Prostate gland (tissue), 2 donors: Measurements from ENCODE around the gene PCID2. TPM values are rescaled to one million over a fixed set of nuclear protein-coding genes. Genes with fewer than 3 reads are reported as not detected.
A peak's percentile ranks its signal among the peaks of the same experiment; 100 is the strongest.
"Not testable (repeated sequence)": the region's sequence is repeated elsewhere in the genome, so short reads cannot be mapped to it uniquely, and the experiment has no call there.

Experiments
- DNase-seq: peaks from one replicate; pipeline ENCODE4 v3.0.0-alpha.2; 2019; ENCODE audit warnings: low spot score
- H3K27ac ChIP-seq, 2 donors: fragments of 200-600 bp; sonication (generic); 2 replicates each; pipeline ENCODE4 v1.5.1; 2017 to 2019
- H3K27me3 ChIP-seq: fragments of 200-600 bp; sonication (generic); replicated peaks from 2 replicates; pipeline ENCODE4 v1.5.1; 2019; ENCODE audit not compliant: insufficient read depth
- H3K36me3 ChIP-seq, 2 donors: fragments of 200-600 bp; sonication (generic); 1 replicate in 1 of 2; 2 replicates in 1 of 2; pipeline versions ENCODE4 v1.5.1 to v1.8.1; 2017 to 2019
- H3K4me1 ChIP-seq: fragments of 200-600 bp; sonication (generic); replicated peaks from 2 replicates; pipeline ENCODE4 v1.5.1; 2019
- H3K4me3 ChIP-seq, 2 donors: fragments of 200-600 bp; sonication (generic); 2 replicates each; pipeline ENCODE4 v1.5.1; 2017 to 2019
- H3K9me3 ChIP-seq: fragments of 200-600 bp; sonication (generic); 2 replicates; pipeline ENCODE4 v1.5.1; 2017
- POLR2A ChIP-seq: fragments of 450-650 bp; IDR thresholded peaks from one replicate; pipeline ENCODE4 v1.6.1; 2016; ENCODE audit warnings: antibody characterized with exemption, mild to moderate bottlenecking
- POLR2AphosphoS5 ChIP-seq: sonication (generic); formaldehyde crosslinking; IDR thresholded peaks from one replicate; pipeline ENCODE4 v1.6.1; 2017; ENCODE audit warnings: antibody characterized with exemption
- WGBS: methylation state at CpG from one replicate; pipeline ENCODE4 v1.1.5; 2018; 5-methylcytosine and 5-hydroxymethylcytosine counted together
- intact Hi-C: fragments of 100-400 bp; cut with DNase I; formaldehyde crosslinking; loops from one replicate; pipeline ENCODE4 v1.14.2; 2022
- total RNA-seq, 2 donors: library from RNA; depleted of rRNA; stranded (reverse); fragments of >200 nt; gene quantifications; one replicate each; pipeline ENCODE4 v1.1.0, GENCODE V29; 2016
- TF ChIP-seq, protein P1 (sequence below), 4 experiments: fragments of 200-600 bp in 2 of 4; fragments of 450-650 bp in 2 of 4; sonication (generic) in 2 of 4; IDR thresholded peaks; 1 replicate in 3 of 4; 2 replicates in 1 of 4; pipeline ENCODE4 v1.5.1; 2016 to 2019; ENCODE audit warnings: antibody characterized with exemption in 4 of 4, mild to moderate bottlenecking in 2 of 4, moderate library complexity in 2 of 4

The PCID2 gene
- total RNA-seq: 10 to 100 TPM; 47.7 to 48.6 TPM

DNA sequence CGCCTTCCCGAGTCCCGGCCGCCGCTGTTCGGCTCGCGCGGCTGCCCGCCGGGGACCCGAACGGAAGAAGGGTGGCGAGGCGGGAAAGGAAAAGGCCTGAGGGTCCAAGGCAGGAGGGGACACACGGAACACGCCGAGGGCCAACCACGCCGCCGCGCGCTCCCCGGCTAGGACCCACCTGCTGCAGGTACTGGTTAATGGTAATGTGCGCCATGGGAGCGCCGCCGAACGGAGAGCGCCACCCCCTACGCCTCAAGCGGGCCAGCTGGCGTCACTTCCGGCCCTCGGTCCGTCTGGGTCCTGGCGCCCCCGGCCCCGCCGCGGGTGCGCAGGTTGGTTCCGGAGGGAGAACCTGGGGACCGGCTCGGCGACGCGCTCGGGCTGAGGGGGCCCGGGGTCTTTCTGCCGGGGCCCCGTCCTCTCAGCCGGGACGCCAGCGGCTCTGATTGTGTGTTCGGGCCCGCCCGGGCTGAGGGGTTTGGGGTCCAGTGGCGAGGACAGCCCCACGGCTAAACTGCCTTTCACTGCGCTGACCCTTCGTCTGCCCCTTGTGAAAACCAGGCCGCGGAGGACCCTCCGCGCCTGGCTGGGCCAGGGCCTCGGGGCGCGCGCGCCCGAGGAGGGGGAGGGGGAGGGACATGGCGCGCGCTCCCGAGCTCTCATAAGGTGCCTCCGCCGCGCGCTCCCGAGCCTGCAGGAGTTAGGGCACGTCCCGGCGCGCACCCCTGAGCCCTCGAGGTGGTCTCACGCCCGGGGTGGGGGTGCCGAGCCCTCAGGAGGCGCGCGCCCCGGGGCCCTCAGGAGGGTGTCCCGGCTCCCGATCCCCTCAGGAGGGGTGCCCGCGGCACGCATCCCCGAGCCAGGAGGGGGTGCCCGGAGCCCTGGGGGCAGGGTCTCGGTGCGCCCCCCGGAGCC, at the start of gene PCID2:
Gene PCID2 (minus strand): TSS at position 249 of the 915 bp plus-strand sequence. CDS start 35 bp downstream, at position 214.
- peak; percentile 85 for DNase-seq
- Histone ChIP-seq H3K27ac (peak within 1 kb of the TSS; percentile 99), H3K9me3 (no peaks in the 10 kb centered on the region), H3K27me3 (no peaks in the 10 kb centered on the region), H3K36me3 (no peaks in the 10 kb centered on the region), H3K4me1 (peaks cover 11% of the 10 kb centered on the region), H3K4me3 (peak within 1 kb of the TSS; percentile 94 to 96)
- 1% methylated on average over 78 of the region's 103 CpGs for WGBS
- peak; percentile 76 for TF ChIP-seq POLR2A
- peak; percentile 93 for TF ChIP-seq POLR2AphosphoS5
- TF ChIP-seq, protein P1, sequence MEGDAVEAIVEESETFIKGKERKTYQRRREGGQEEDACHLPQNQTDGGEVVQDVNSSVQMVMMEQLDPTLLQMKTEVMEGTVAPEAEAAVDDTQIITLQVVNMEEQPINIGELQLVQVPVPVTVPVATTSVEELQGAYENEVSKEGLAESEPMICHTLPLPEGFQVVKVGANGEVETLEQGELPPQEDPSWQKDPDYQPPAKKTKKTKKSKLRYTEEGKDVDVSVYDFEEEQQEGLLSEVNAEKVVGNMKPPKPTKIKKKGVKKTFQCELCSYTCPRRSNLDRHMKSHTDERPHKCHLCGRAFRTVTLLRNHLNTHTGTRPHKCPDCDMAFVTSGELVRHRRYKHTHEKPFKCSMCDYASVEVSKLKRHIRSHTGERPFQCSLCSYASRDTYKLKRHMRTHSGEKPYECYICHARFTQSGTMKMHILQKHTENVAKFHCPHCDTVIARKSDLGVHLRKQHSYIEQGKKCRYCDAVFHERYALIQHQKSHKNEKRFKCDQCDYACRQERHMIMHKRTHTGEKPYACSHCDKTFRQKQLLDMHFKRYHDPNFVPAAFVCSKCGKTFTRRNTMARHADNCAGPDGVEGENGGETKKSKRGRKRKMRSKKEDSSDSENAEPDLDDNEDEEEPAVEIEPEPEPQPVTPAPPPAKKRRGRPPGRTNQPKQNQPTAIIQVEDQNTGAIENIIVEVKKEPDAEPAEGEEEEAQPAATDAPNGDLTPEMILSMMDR (IDR thresholded peaks at IDR 0.05): peak in 2 of 4 experiments; percentile 17 to 25
- intact Hi-C loops: loop anchor here (5.0 kb wide), 2 partner anchors 51 to 89 kb away; partner anchors contain the start of genes LAMP1 and PROZ

DNA sequence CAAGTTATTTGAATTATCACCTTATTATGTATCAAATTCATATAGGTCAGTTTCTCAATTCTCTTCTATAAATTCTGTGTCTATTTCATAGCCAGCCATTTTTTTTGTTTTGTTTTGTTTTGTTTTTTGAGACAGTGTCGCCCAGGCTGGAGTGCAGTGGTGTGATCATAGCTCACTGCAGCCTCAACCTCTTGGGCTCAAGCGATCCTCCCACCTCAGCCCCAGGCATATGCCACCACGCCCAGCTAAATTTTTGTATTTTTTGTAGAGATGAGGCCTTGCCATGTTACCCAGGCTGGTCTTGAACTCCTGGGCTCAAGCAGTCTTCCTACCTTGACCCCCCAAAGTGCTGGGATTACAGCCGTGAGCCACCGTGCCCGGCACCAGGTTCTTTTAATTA, 49.4 kb upstream of the PCID2 start:
- H3K27ac ChIP-seq, H3K27me3 ChIP-seq, H3K4me1 ChIP-seq, intact Hi-C loops, H3K4me3 ChIP-seq, DNase-seq, H3K36me3 ChIP-seq, H3K9me3 ChIP-seq: not testable (repeated sequence)
- 98% methylated on average over 6 of the region's 6 CpGs for WGBS

DNA sequence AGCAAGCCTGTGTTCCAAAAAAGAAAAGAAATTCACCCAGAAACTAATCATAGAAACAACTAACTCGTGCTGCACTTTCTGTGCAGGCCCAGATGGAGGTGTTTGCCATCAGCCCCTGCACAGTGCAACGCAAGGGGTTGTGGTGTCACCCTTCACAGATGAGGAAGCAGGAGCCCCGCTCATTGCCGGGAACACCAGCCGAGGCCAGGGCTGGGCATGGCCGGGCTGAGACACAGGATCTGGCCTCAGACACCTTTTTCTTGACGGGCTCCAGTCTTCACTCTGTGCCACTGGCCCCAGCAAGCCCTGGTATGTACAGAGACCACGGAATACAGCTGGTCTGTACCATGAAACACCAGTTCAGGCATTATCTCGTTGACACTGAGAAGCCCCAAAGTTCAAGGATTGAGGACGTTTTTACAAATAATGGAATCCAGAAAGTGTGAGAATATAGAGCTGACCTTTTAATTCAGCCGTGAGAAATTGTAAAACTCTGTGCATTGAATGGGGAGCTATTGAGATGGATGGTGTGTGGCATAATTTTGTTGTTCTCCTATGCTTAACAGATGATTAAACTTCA, 44.1 kb upstream of the PCID2 start:
- H3K4me1 ChIP-seq: no peaks in the 10 kb centered on the region
- H3K27me3 ChIP-seq: no peaks in the 10 kb centered on the region
- 89% methylated on average over 11 of the region's 11 CpGs for WGBS
- H3K36me3 ChIP-seq: peaks cover 0 to 16% of the 10 kb centered on the region in 2 donors
- H3K9me3 ChIP-seq: no peaks in the 10 kb centered on the region
- no peak overlapping the region for H3K27ac ChIP-seq
- H3K4me3 ChIP-seq: no peak overlapping the region
- intact Hi-C loops: no loop called here
- TF ChIP-seq, protein P1 (IDR thresholded peaks at IDR 0.05): no peak
- no peak for TF ChIP-seq POLR2AphosphoS5
- no peak for DNase-seq

DNA sequence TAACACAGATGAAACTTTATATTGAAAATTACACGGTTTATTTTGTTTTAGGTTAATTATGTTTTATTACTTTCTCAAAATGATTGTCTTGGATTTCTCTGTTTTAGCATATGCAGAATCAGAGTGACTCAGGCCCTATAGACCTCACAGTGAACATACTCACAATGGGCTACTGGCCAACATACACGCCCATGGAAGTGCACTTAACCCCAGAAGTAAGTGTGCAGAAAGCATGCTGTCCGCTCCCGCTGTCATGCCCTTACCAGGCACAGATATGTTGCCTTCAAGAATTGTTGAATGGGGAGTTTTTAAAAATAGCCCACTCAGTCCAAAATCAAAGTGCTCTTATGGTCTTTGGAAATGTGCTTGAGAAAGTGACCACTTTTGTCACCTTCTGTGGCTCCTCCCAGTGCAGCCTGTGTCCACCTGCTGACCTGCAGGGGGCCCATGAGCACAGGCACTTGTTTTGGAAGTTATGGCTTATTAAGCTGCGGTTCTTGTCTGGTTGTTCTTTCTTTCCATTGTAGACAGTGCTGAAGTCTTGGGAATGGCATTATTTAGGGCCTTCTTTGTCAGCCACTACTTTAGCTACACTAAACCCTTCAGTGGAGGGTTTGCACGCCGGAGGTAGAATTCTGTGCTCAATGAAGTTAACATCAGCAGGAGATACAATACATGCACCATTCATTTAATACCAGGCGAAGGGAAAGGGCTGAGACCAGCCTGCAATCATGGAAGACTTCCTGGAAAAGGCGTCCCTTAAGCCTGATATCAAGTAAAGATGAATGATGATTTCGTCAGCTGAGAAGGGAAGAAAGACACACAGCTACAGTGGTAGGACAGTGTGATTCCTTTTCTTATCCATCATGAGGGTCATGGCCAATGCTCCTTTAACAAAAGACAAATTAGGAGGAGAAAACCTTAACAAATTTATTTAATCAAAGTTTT, 37.7 kb upstream of the PCID2 start:
- TF ChIP-seq, protein P1 (IDR thresholded peaks at IDR 0.05): peak in 1 of 4 experiments; percentile 9
- no peak for TF ChIP-seq POLR2A
- TF ChIP-seq POLR2AphosphoS5: no peak
- no peak for DNase-seq
- Histone ChIP-seq H3K36me3 (peaks cover 0 to 17% of the 10 kb centered on the region in 2 donors), H3K9me3 (no peaks in the 10 kb centered on the region), H3K4me1 (no peaks in the 10 kb centered on the region), H3K4me3 (no peak overlapping the region), H3K27ac (no peak overlapping the region), H3K27me3 (no peaks in the 10 kb centered on the region)
- intact Hi-C loops: no loop called here
- WGBS: 70% methylated on average over 10 of the region's 10 CpGs

DNA sequence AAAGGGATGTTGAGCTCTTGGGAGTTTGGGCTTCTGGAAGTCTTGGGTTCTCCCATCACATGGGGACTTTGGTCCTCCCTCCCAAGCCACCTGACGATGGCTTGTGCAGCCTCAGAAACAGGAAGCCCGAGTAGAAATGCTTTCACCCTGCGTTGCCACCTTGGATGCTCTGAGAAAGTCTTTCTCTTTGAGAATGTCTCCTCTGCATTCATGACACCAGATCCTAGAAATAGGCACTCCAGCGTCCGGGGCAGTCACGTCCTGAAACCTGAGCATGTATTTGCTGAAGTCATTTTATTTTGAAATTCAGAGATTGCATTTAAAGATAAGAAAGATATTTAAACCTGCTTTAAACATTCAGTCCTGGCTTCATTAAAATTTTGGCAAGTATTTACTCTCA, 35.4 kb upstream of the PCID2 start:
- intact Hi-C loops: no loop called here
- no peaks in the 10 kb centered on the region for H3K27me3 ChIP-seq
- 60% methylated on average over 6 of the region's 6 CpGs for whole genome bisulfite sequencing
- H3K36me3 ChIP-seq: peaks cover 0 to 17% of the 10 kb centered on the region in 2 donors
- H3K4me3 ChIP-seq: no peak overlapping the region
- DNase-seq: no peak
- TF ChIP-seq, protein P1 (IDR thresholded peaks at IDR 0.05): no peak
- no peak for TF ChIP-seq POLR2AphosphoS5
- no peaks in the 10 kb centered on the region for H3K9me3 ChIP-seq
- H3K4me1 ChIP-seq: no peaks in the 10 kb centered on the region
- no peak overlapping the region for H3K27ac ChIP-seq

DNA sequence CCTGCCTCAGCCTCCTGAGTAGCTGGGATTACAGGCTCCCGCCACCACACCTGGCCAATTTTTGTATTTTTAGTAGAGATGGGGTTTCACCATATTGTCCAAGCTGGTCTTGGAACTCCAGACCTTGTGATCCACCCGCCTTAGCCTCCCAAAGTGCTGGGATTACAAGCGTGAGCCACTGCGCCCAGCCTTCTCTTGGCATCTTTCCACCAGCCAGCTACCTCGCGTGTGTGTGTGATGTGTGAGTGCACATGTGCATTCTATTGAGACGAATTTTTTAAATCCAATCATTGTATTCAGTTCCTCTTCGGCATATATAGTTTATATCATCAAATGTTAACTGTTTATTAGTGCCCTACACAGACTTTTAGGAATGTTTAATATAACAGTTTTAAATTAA, 33.2 kb upstream of the PCID2 start:
- peaks cover 0 to 17% of the 10 kb centered on the region in 2 donors for H3K36me3 ChIP-seq
- H3K27me3 ChIP-seq, H3K4me3 ChIP-seq, H3K27ac ChIP-seq, H3K4me1 ChIP-seq, DNase-seq, intact Hi-C loops, H3K9me3 ChIP-seq: not testable (repeated sequence)
- 96% methylated on average over 8 of the region's 8 CpGs for WGBS
